Coronary artery (tissue), 2 donors: Measurements from ENCODE around the gene RNH1.
A peak's percentile ranks its signal among the peaks of the same experiment; 100 is the strongest.

Experiments
- DNase-seq: peaks from one replicate; pipeline ENCODE4 v3.0.0-alpha.2; 2017; ENCODE audit warnings: low spot score
- H3K27ac ChIP-seq, 2 donors: fragments of 200-600 bp; sonication (generic); one replicate each; pipeline ENCODE4 v1.5.1; 2016 to 2019
- H3K4me3 ChIP-seq: fragments of 200-600 bp; sonication (generic); 2 replicates; pipeline ENCODE4 v1.5.1; 2016; ENCODE audit warnings: mild to moderate bottlenecking, moderate library complexity
- TF ChIP-seq, protein P1 (sequence below): fragments of 200-600 bp; sonication (generic); IDR thresholded peaks from one replicate; pipeline ENCODE4 v1.5.1; 2019; ENCODE audit warnings: antibody characterized with exemption

The RNH1 gene

DNA sequence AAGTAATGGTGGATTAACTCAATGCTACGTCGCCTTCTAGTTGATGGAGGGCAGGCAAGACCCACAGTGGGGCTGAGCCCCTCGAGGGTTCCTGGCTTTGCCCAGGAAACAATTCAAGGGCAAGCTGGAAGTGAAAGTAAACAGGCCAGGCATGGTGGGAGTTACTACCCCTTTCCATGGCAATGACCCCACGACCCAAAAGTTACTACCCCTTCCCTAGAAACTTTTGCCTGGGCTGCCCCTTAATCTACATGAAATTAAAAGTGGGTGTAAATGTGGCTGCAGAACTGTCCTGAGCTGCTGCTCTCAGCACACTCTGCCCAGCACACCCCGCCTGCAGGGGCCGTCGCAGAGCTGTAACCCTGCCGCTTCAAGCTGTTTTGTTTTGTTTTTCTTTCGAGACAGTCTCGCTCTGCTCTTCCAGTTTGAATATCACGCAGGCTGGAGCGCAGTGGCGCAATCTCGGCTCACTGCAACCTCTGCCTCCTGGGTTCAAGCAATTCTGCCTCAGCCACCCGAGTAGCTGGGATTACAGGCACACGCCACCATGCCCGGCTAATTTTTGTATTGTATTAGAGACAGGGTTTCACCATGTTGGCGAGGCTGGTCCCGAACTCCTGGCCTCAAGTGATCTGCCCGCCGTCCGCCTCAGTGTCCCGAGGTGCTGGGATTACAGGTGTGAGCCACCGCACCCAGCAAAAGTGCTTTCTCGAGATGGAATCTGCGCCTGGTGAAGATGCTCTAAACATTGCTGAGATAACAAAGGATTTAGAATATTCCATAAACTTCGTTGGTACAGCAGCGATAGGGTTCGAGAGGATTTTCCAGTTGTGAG is 5.9 kb upstream of the RNH1 start:
- no peak overlapping the region for H3K4me3 ChIP-seq
- TF ChIP-seq, protein P1, sequence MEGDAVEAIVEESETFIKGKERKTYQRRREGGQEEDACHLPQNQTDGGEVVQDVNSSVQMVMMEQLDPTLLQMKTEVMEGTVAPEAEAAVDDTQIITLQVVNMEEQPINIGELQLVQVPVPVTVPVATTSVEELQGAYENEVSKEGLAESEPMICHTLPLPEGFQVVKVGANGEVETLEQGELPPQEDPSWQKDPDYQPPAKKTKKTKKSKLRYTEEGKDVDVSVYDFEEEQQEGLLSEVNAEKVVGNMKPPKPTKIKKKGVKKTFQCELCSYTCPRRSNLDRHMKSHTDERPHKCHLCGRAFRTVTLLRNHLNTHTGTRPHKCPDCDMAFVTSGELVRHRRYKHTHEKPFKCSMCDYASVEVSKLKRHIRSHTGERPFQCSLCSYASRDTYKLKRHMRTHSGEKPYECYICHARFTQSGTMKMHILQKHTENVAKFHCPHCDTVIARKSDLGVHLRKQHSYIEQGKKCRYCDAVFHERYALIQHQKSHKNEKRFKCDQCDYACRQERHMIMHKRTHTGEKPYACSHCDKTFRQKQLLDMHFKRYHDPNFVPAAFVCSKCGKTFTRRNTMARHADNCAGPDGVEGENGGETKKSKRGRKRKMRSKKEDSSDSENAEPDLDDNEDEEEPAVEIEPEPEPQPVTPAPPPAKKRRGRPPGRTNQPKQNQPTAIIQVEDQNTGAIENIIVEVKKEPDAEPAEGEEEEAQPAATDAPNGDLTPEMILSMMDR: no peak
- DNase-seq: no peak
- no peak overlapping the region for H3K27ac ChIP-seq

DNA sequence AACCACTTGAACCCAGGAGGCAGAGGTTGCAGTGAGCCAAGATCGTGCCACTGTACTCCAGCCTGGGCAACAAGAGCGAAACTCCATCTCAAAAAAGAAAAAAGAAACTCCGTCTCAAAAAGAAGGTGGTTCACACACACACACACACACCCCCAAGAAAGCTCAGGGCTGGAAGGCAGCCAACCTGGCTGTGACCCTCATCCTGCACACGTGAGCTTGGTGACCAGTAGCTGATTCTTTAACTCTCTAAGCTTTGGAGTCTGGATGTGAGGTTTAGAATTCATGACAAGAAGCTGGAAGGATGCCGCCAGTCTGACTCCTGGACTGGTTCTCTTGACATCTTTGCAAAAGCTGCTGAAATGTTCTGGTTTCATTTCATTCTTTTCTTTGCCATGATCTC is 1.9 kb upstream of the RNH1 start:
- H3K27ac ChIP-seq: no peak overlapping the region
- TF ChIP-seq, protein P1: no peak
- DNase-seq: no peak
- no peak overlapping the region for H3K4me3 ChIP-seq

DNA sequence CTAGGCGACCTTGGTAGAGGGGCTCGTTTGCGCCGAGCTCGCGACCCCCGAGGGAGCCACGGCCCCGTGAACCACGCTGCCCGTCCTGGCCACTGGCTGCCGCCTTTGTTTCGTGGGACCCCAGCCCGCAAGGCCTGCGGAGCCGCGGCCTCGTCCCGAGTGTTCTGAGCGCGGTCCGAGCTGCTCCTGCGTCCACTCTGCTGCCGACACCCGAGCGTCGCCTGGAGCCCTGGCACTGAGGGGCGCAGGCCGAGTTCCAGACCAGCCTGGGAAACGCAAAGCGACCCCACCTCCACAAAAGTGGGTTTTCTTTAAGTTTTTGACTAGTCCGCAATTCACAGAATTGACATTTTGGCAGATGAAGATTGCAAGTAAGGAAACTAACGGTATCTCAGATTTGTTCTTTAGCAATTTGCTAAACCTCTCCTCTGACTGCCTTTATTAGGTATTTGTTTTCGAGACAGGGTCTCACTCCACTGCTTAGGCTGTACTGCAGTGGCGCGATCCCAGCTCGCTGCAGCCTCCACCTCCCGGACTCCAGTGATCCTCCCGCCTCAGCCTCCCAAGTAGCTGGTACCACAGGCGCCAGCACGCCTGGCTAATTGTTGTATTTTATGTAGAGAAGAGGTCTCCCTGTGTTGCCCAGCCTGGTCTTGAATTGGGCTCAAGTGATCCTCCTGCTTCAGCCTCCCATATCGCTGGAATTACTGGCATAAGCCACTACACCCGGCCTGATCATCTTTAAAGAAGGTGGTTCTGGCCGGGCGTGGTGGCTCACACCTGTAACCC is 879 bp upstream of the RNH1 start:
- no peak for DNase-seq
- H3K27ac ChIP-seq: peak overlapping the region; percentile 99 to 100
- H3K4me3 ChIP-seq: peak overlapping the region; percentile 97
- TF ChIP-seq, protein P1: no peak

DNA sequence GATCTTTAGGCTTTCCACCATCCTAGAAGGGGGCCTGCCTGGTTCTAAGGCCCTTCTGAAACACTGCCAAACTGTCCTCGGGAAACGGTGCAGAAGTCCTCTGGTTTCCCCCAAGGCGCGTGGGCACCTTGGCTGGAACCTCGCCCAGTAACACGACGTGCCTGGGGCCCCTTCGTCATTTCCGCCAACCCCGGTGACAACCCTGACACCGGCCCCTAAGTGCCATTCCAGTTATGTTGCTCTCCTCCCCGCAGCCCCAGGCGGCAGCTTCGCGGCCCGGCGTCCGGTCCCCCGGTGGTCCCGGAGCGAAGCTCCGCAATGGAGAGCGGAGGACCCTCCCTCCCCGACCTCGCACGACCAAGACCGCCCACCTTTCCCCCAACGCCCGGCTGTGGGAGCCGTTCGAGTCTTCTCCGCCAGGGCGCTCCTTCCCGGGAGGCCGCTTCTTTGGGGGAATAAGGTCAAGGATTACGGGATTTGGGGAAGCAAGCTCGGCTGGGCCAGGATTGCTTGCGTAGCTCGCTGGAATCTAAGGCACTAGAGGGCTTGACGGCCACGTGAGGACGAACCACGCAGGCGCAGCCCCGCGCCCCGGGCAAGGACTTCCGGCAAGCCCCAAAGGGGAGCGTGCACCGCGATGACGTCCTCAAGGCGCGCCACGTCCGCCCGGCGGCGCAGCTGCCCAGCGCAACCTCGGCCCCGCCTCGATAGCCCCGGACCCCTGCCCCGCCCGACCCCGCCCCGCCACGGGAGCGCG is 626 bp downstream of the RNH1 start:
- peak; percentile 98 for DNase-seq
- Histone ChIP-seq H3K27ac (peak overlapping the region; percentile 99 to 100), H3K4me3 (peak overlapping the region; percentile 97)
- TF ChIP-seq, protein P1: no peak

DNA sequence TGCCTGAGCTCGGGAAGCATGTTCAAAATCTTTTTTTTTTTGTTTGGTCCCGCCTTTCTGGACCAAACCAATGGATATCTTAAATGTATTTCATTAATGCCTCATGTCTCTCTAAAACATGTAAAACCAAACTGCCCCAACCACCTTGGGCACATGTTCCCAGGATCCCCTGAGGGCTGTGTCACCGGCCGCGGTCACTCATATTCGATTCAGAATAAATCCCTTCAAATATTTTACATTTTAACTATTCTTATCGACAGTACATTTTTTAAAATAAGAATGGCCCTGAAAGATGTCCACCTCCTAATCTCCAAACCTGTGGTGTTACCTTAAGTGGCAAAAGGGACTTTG is 2.1 kb downstream of the RNH1 start:
- no peak for DNase-seq
- peak overlapping the region; percentile 97 for H3K4me3 ChIP-seq
- TF ChIP-seq, protein P1: no peak
- peak overlapping the region; percentile 70 to 91 for H3K27ac ChIP-seq

DNA sequence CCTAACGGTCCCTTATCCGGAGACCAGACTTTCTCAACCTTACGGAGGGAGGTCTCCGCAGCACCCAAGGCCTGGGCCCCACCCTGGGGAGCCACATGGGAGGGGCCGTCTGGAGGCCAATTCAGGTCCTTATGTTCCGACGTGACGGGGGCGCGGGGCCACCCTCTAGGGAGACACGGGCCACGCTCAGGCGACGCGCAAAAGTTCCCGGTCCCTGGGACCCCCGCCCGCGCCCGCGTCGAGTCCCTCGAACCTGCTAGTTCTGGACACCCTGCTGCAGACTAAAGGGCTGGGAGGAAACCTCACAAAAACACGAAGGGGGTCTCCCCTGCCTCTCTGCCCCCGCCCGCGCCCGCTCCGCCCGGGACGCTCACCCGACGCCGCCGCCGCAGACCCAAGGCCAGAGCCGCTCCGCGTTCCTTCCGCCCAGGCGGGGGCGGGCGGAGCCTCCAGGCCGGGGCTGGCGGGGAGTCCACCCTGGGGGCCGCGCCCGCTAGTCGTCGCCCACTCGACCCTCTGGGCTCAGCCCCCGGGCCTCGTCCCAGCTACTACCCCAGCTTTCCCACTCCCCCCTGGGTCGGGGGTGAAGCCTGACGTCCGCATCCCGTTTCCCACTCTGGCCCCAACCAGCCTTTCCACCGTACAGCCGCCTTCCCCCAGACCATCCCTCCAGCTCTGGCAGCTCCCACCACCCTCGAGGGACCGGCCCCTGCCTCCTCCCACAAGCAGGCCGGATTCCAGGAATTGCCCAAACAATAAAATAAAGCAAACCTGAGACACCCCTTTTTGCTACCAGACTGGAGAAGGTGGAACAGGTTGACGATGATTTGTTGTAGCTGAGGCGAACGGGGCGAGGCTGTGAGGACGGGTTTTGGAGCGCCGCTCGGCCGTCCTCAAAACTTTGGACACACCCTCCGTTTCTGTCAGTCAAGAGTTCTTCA is 2.7 kb downstream of the RNH1 start:
- TF ChIP-seq, protein P1: no peak
- DNase-seq: peak; percentile 78

More for the DNA sequence above, 2.7 kb downstream of the RNH1 start:
- Histone ChIP-seq H3K4me3 (peak overlapping the region; percentile 97), H3K27ac (peak overlapping the region; percentile 70 to 91)
